OCI-M1 (cell line): ENCODE measurements around the gene C19orf33.
A peak's percentile ranks its signal among the peaks of the same experiment; 100 is the strongest.
"Not testable (repeated sequence)": the region's sequence is repeated elsewhere in the genome, so short reads cannot be mapped to it uniquely, and the experiment has no call there.

Experiments
- DNase-seq: peaks from one replicate; lab custom pipeline; 2025; lab: John Stamatoyannopoulos, UW

C19orf33 gene

GRCh38 chr19:38303517-38304351, at the start of gene C19orf33:
Gene C19orf33, plus strand, starts transcription at chr19:38304251. Its CDS starts 11 bp downstream, at chr19:38304262.
- DNase-seq = no peak

- peak; percentile 46 for DNase-seq
Measured at GRCh38 chr19:38255383-38256014, 48.6 kb upstream of the C19orf33 start.

- DNase-seq = not testable (repeated sequence)
Measured at GRCh38 chr19:38261942-38262341, 42.1 kb upstream of the C19orf33 start.

- no peak for DNase-seq
Measured at GRCh38 chr19:38262585-38263268, 41.3 kb upstream of the C19orf33 start.

- DNase-seq = peak; percentile 94
Measured at GRCh38 chr19:38263689-38264485, 40.2 kb upstream of the C19orf33 start.

GRCh38 chr19:38264486-38265212, 39.4 kb upstream of the C19orf33 start, which contains the start of gene SPINT2:
Gene SPINT2, plus strand, starts transcription at chr19:38264573. Its CDS starts 320 bp downstream, at chr19:38264893.
- peak; percentile 94 for DNase-seq

- DNase-seq = peak; percentile 73
Measured at GRCh38 chr19:38265213-38265861, 38.7 kb upstream of the C19orf33 start.

GRCh38 chr19:38265921-38266429, 38.1 kb upstream of the C19orf33 start:
- no peak for DNase-seq

- DNase-seq = no peak
Measured at GRCh38 chr19:38266981-38267597, 37.0 kb upstream of the C19orf33 start.

GRCh38 chr19:38267761-38268483, 36.1 kb upstream of the C19orf33 start:
- DNase-seq = no peak

GRCh38 chr19:38268539-38268938, 35.5 kb upstream of the C19orf33 start:
- peak; percentile 37 for DNase-seq

- peak; percentile 65 for DNase-seq
Measured at GRCh38 chr19:38270587-38271167, 33.4 kb upstream of the C19orf33 start.

- no peak for DNase-seq
Measured at GRCh38 chr19:38273499-38273898, 30.6 kb upstream of the C19orf33 start.

- DNase-seq = no peak
Measured at GRCh38 chr19:38274739-38275138, 29.3 kb upstream of the C19orf33 start.

GRCh38 chr19:38276942-38277517, 27.0 kb upstream of the C19orf33 start:
- DNase-seq = no peak

- DNase-seq = no peak
Measured at GRCh38 chr19:38277549-38277948, 26.5 kb upstream of the C19orf33 start.

GRCh38 chr19:38277969-38278680, 25.9 kb upstream of the C19orf33 start:
- DNase-seq = no peak

GRCh38 chr19:38278751-38279150, 25.3 kb upstream of the C19orf33 start:
- no peak for DNase-seq
